Activated naive CD4-positive, alpha-beta T cell treated with anti-CD3 and anti-CD28 coated beads for 36 hours (primary cell): ENCODE results near the gene LIMK2. TPM values are rescaled to one million over a fixed set of nuclear protein-coding genes. Genes with fewer than 3 reads are reported as not detected.
A peak's percentile ranks its signal among the peaks of the same experiment; 100 is the strongest.

Source experiments
- CTCF ChIA-PET: fragments of 350-600 bp; sonication (Branson Sonifier 250); formaldehyde crosslinking; loops from one replicate; lab custom pipeline; 2021; ENCODE audit warnings: antibody characterized with exemption; lab: Charles Lee
- DNase-seq: peaks from one replicate; pipeline ENCODE4 v3.0.0-alpha.2; 2020
- H3K27ac Mint-ChIP-seq: one replicate; pipeline ENCODE4 v1.8.0; 2021; ENCODE audit warnings: mild to moderate bottlenecking, mixed read lengths
- H3K27me3 Mint-ChIP-seq: one replicate; pipeline ENCODE4 v1.8.0; 2021; ENCODE audit warnings: low read depth, mixed read lengths
- H3K36me3 Mint-ChIP-seq: one replicate; pipeline ENCODE4 v1.8.0; 2021; ENCODE audit warnings: low read depth, mixed read lengths
- H3K4me1 Mint-ChIP-seq: one replicate; pipeline ENCODE4 v1.8.0; 2021; ENCODE audit warnings: low read depth, mixed read lengths
- H3K4me3 Mint-ChIP-seq: one replicate; pipeline ENCODE4 v1.8.0; 2021; ENCODE audit warnings: mild to moderate bottlenecking, moderate library complexity, mixed read lengths
- H3K9me3 Mint-ChIP-seq: one replicate; pipeline ENCODE4 v1.8.0; 2021; ENCODE audit warnings: mixed read lengths
- intact Hi-C: fragments of 100-400 bp; cut with micrococcal nuclease; formaldehyde crosslinking; loops from one replicate; pipeline ENCODE4 v1.15.1; 2023
- total RNA-seq, 2 experiments: library from RNA; stranded (reverse); gene quantifications; one replicate each; pipeline ENCODE4 v1.2.3, GENCODE V29; 2021

LIMK2 gene
- total RNA-seq, 2 experiments from 2014 or later = 50.8 to 50.9 TPM

- H3K9me3 Mint-ChIP-seq = no peaks in the 10 kb centered on the region
- H3K27me3 Mint-ChIP-seq = no peaks in the 10 kb centered on the region
Measured at GRCh38 chr22:31247726-31248125, 35.6 kb downstream of the LIMK2 start.

GRCh38 chr22:31248138-31248745 is 36.1 kb downstream of the LIMK2 start:
- Mint-ChIP-seq H3K4me3 (peak overlapping the region; percentile 19), H3K27me3 (no peaks in the 10 kb centered on the region), H3K36me3 (no peaks in the 10 kb centered on the region), H3K4me1 (peaks cover 19% of the 10 kb centered on the region), H3K9me3 (no peaks in the 10 kb centered on the region), H3K27ac (no peak overlapping the region)
- CTCF ChIA-PET = interaction anchor here (1.2 to 1.6 kb wide), 3 partner anchors 24 to 386 kb away, joined by 3 to 7 read pairs (median 5); partner anchors contain the start of gene LIMK2
- peak; percentile 76 for DNase-seq
- intact Hi-C loops = no loop called here

More at GRCh38 chr22:31247726-31248125, 35.6 kb downstream of the LIMK2 start:
- Mint-ChIP-seq H3K4me3 (peak overlapping the region; percentile 19), H3K36me3 (peaks cover 1% of the 10 kb centered on the region), H3K27ac (no peak overlapping the region), H3K4me1 (peaks cover 21% of the 10 kb centered on the region)
- DNase-seq = no peak
- CTCF ChIA-PET = interaction anchor here (0.6 to 1.6 kb wide), 4 partner anchors 24 to 386 kb away, joined by 3 to 7 read pairs (median 4); partner anchors contain the start of gene LIMK2
- intact Hi-C loops = no loop called here

GRCh38 chr22:31248965-31249958 is 37.2 kb downstream of the LIMK2 start:
- Mint-ChIP-seq H3K27ac (no peak overlapping the region), H3K36me3 (no peaks in the 10 kb centered on the region), H3K4me1 (peaks cover 18% of the 10 kb centered on the region), H3K9me3 (no peaks in the 10 kb centered on the region), H3K27me3 (no peaks in the 10 kb centered on the region), H3K4me3 (no peak overlapping the region)
- no peak for DNase-seq
- intact Hi-C loops = no loop called here
- CTCF ChIA-PET = interaction anchor here (0.7 to 1.4 kb wide), 2 partner anchors 37 to 38 kb away, joined by 3 to 5 read pairs; partner anchors contain the start of gene LIMK2

- H3K27me3 Mint-ChIP-seq = no peaks in the 10 kb centered on the region
- CTCF ChIA-PET = interaction anchor here (1.1 to 2.1 kb wide), 3 partner anchors 22 to 143 kb away, joined by 3 to 7 read pairs (median 4); partner anchors contain the start of genes LIMK2 and SELENOM
- H3K4me1 Mint-ChIP-seq = peaks cover 19% of the 10 kb centered on the region
- intact Hi-C loops = no loop called here
- H3K9me3 Mint-ChIP-seq = no peaks in the 10 kb centered on the region
- no peak overlapping the region for H3K4me3 Mint-ChIP-seq
- no peaks in the 10 kb centered on the region for H3K36me3 Mint-ChIP-seq
- H3K27ac Mint-ChIP-seq = peak overlapping the region; percentile 31
- no peak for DNase-seq
Measured at GRCh38 chr22:31250740-31251600, 38.9 kb downstream of the LIMK2 start.

GRCh38 chr22:31253949-31254348 is 41.9 kb downstream of the LIMK2 start:
- intact Hi-C loops = no loop called here
- DNase-seq = no peak
- no peak overlapping the region for H3K4me3 Mint-ChIP-seq
- no peaks in the 10 kb centered on the region for H3K27me3 Mint-ChIP-seq
- H3K4me1 Mint-ChIP-seq = peaks cover 3% of the 10 kb centered on the region
- CTCF ChIA-PET = interaction anchor here (1.3 kb wide), 1 partner anchor 36 kb away, joined by 4 read pairs; no protein-coding TSS in a partner anchor
- no peak overlapping the region for H3K27ac Mint-ChIP-seq
- peaks cover 3% of the 10 kb centered on the region for H3K36me3 Mint-ChIP-seq
- no peaks in the 10 kb centered on the region for H3K9me3 Mint-ChIP-seq

- H3K4me3 Mint-ChIP-seq = no peak overlapping the region
- CTCF ChIA-PET = interaction anchor here (0.6 to 1.7 kb wide), 2 partner anchors 12 to 50 kb away, joined by 3 to 4 read pairs; no protein-coding TSS in a partner anchor
- H3K36me3 Mint-ChIP-seq = peaks cover 12% of the 10 kb centered on the region
- H3K4me1 Mint-ChIP-seq = no peaks in the 10 kb centered on the region
- DNase-seq = no peak
- intact Hi-C loops = no loop called here
- no peaks in the 10 kb centered on the region for H3K9me3 Mint-ChIP-seq
- no peaks in the 10 kb centered on the region for H3K27me3 Mint-ChIP-seq
- no peak overlapping the region for H3K27ac Mint-ChIP-seq
Measured at GRCh38 chr22:31259798-31260473, 47.8 kb downstream of the LIMK2 start.

- intact Hi-C loops = no loop called here
- Mint-ChIP-seq H3K4me3 (no peak overlapping the region), H3K9me3 (no peaks in the 10 kb centered on the region), H3K27ac (no peak overlapping the region), H3K4me1 (no peaks in the 10 kb centered on the region), H3K36me3 (peaks cover 12% of the 10 kb centered on the region), H3K27me3 (no peaks in the 10 kb centered on the region)
- DNase-seq = no peak
- CTCF ChIA-PET = interaction anchor here (0.6 kb wide), 1 partner anchor 723 kb away, joined by 7 read pairs; no protein-coding TSS in a partner anchor
Measured at GRCh38 chr22:31260474-31260856, 48.4 kb downstream of the LIMK2 start.

GRCh38 chr22:31262312-31263133 is 50.4 kb downstream of the LIMK2 start:
- H3K27ac Mint-ChIP-seq = no peak overlapping the region
- H3K4me1 Mint-ChIP-seq = peaks cover 2% of the 10 kb centered on the region
- H3K27me3 Mint-ChIP-seq = no peaks in the 10 kb centered on the region
- peaks cover 25% of the 10 kb centered on the region for H3K36me3 Mint-ChIP-seq
- H3K9me3 Mint-ChIP-seq = no peaks in the 10 kb centered on the region
- no peak overlapping the region for H3K4me3 Mint-ChIP-seq
- intact Hi-C loops = no loop called here
- DNase-seq = no peak
- CTCF ChIA-PET = interaction anchor here (2.5 kb wide), 1 partner anchor 11 kb away, joined by 12 read pairs; no protein-coding TSS in a partner anchor

GRCh38 chr22:31263896-31264640 is 52.0 kb downstream of the LIMK2 start:
- intact Hi-C loops = no loop called here
- Mint-ChIP-seq H3K4me3 (no peak overlapping the region), H3K4me1 (peaks cover 2% of the 10 kb centered on the region), H3K27me3 (no peaks in the 10 kb centered on the region), H3K27ac (no peak overlapping the region), H3K36me3 (peaks cover 35% of the 10 kb centered on the region), H3K9me3 (no peaks in the 10 kb centered on the region)
- no peak for DNase-seq
- CTCF ChIA-PET = interaction anchor here (0.6 to 2.5 kb wide), 3 partner anchors 9 to 666 kb away, joined by 4 to 12 read pairs (median 6); no protein-coding TSS in a partner anchor

- no peak for DNase-seq
- peaks cover 30% of the 10 kb centered on the region for H3K4me1 Mint-ChIP-seq
- no peak overlapping the region for H3K4me3 Mint-ChIP-seq
- no peaks in the 10 kb centered on the region for H3K9me3 Mint-ChIP-seq
- peaks cover 38% of the 10 kb centered on the region for H3K36me3 Mint-ChIP-seq
- no peaks in the 10 kb centered on the region for H3K27me3 Mint-ChIP-seq
- CTCF ChIA-PET = no interaction called here
- no peak overlapping the region for H3K27ac Mint-ChIP-seq
- intact Hi-C loops = no loop called here
Measured at GRCh38 chr22:31268281-31268680, 56.2 kb downstream of the LIMK2 start.
